T-helper 1 cell treated with Interleukin-12 subunit alpha and Interleukin-12 subunit beta and Interleukin-4 antibody, amounts not matched to agents 30 ng/mL and 1 ng/mL, for 36 hours (primary cell): ENCODE measurements around the gene LITAF. TPM values are rescaled to one million over a fixed set of nuclear protein-coding genes. Genes with fewer than 3 reads are reported as not detected.

ENCODE experiments used
- intact Hi-C: fragments of 100-400 bp; cut with micrococcal nuclease; formaldehyde crosslinking; loops from one replicate; pipeline ENCODE4 v1.15.1; 2024
- total RNA-seq: library from RNA; stranded (reverse); gene quantifications from 2 replicates; pipeline ENCODE4 v1.2.3, GENCODE V29; 2022

The LITAF gene
- total RNA-seq, 1 donor from 2014 or later = 126 TPM

DNA sequence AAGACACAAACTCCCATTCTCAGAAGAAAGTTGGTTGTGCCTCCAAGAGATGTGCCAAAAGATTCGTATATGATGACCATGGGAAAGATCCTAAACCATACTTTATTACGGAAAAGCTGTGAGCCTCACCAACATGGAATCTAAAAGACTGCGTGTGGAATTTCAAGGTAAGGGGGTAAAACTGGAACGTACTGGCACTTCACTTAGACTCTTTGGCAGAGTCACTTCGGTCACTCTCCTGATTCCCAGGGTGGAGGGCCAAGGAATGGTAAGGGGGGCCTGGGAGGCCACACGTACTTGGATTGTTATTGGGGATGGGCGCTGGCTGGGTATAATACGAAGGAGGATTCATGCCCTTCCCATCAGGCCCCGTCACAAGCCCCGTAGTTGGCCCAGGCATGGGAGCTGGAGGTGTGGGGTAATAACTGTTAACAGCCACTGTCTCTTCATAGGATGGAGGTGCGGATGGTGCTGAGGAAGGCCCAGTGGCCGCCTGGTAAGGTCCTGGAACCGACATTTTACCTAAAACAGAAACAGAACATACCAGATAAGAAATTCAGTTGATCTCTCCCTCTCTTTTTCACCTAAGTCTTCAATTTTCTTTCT is 30.4 kb downstream of the LITAF start:
- intact Hi-C loops = loop anchor here (2.0 kb wide), 1 partner anchor 16 kb away; no protein-coding TSS in a partner anchor

DNA sequence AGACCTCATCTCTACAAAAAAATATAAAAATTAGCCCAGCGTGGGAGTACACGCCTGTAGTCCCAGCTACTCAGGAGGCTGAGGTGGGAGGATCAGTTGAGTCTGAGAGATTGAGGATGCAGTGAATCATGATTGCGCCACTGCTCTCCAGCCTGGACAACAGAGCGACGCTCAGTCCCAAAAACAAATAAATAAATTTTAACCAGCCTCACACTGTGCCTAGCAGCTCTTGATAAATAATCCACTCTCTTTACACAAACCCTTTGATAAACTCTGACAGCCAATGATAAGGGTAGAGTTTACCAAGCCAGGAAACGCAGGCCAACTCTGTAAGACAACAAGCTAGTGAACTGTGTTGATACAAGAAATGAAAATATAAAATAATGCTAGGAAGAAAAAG is 32.7 kb downstream of the LITAF start:
- intact Hi-C loops = no loop called here

DNA sequence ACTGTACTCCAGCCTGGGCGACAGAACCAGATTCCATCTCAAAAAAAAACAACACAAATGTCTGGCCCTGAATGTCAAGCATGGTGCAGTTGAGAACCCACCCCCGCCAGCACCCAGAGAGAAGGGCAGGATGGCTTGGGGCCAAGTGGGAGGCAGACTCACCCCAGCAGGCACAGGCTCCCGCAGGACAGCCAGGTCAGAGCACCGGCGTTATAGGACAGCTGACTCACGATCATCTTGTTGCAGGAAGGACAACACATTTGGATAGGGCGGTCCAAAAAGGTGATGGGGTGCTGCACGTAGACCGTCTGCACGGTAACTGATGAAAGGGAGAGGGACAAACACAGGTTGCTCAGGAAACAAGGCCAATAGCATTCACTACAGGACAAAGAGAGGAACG is 33.3 kb downstream of the LITAF start:
- intact Hi-C loops = no loop called here

DNA sequence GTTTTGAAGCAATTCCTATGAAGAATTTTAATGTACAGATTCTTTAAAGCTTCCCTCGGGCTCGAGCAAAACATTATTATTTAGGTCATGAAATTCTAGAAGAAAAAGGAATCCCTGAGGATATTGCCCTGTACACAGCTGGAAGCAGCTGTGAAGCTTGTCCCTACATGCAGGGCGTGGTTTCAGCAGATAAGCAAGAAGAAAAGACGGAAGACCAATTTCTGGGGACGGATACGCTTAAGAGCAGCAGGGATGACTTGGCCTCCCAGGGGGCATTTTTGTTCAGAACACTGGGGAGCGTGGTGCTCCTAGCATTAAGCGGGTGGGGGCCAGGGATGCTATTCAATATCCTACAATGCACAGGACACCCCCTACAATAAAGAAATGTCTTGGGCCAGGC is 34.3 kb downstream of the LITAF start:
- intact Hi-C loops = no loop called here

GRCh38 chr16:11551842-11552241 is 34.9 kb downstream of the LITAF start:
- intact Hi-C loops = no loop called here

GRCh38 chr16:11550791-11551498 is 35.8 kb downstream of the LITAF start:
- intact Hi-C loops = no loop called here

DNA sequence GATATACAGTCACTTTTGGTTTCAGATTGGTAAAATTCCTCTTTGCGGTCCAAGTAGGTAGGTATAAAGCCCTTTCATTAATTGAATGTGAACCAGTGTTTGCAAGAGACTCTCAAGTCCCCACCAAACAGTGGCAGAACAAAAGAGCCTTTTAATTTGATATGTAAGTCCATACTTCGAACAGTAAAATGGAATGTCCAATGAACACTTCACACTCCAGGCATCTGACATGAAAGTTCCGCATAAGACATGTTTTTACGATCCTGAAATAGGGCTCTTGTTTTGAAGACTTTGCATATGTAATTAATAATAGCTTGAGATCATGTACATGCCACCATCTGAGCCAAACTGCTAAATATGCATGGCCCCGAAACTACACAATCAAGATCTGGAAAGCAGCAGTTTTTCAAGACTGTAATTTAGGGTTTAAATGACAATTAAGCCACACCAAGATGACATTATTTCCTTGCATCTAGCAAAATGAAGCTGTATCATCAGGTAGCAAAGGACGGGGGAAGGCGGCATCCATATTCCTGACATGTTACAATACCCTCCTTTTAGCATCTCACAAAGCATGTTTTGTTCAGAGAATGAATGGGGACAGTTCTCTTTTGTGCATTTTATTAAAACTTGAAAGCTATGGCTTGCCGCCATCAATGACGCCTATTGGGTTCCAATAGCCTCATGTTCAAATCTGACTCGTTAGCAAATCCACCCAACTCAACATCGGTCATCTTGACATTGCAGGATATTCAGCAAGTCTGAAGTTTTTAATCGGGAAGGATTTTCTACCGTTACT is 39.4 kb downstream of the LITAF start:
- intact Hi-C loops = no loop called here

DNA sequence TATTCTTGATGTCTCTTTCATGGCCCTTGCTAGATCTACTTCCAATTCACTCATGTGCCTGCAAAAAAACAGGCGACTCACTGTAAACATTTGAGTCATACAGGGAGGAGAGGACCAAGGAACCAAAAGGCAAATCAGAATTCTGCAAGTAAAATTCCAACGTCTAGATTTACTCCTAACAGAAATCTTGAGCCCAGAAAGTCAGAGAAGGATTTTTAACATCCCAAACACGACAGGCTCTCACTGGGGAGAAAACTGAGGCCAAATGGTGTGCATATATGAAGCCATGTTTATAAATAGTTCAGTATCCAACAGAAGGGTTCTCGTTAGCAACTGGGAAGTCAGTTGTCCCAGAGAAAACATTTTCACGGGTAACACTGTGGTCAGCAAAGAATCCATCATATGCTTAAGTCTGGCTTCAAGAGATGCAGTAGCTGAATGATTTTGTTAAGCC is 40.1 kb downstream of the LITAF start:
- intact Hi-C loops = no loop called here

GRCh38 chr16:11543661-11544393 is 42.9 kb downstream of the LITAF start:
- intact Hi-C loops = no loop called here

DNA sequence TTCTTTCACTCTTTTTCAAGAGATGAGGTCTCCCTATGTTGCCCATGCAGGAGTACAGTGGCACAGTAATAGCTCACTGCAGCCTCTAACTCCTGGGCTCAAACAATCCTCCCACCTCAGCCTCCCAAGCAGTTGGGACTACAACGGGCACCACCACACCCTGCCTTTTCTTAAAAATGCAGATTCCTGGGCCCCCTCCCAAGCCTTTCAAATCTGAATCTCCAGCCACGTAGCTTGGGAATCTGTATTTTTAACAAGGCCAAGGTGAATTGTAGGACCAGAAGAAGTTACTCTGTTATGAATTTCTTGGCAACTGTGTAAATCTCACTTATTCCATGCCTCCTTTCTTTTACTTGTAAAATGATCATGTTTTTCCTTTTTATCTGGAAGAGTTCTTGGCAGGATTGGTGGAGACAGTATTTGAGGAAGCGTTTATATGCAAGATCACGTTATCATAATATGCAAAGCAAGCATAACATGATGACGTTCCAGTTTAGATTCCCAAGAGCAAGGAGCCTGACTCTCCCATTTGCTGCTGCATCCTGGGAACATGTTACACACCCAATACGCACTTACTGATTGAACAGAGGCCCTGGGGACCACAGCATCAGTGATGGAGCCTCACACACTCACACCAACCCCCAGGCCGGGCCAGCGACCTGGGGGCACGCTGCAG is 44.5 kb downstream of the LITAF start:
- intact Hi-C loops = no loop called here

DNA sequence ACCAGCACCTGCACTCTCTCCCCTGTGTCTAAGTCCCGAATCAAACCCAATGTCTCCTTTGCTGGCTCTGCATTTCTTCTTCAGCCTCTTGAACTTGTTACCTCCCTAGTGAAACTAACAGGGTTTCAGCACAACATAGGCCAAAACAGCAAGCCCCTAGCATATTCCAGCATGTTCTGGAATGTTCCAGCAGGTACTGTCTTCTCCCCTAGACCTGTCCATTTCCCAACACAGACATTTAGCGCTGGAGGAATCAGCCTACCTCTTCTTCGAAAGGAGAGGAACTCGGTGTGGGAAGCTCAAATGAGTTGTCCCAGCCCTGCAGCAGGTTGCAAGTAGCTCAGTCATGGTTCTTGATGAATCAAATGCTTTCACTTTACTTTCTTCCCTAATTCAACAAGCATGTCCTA is 47.1 kb downstream of the LITAF start:
- intact Hi-C loops = no loop called here

- intact Hi-C loops = no loop called here
Measured at GRCh38 chr16:11538880-11539279, 47.8 kb downstream of the LITAF start.

DNA sequence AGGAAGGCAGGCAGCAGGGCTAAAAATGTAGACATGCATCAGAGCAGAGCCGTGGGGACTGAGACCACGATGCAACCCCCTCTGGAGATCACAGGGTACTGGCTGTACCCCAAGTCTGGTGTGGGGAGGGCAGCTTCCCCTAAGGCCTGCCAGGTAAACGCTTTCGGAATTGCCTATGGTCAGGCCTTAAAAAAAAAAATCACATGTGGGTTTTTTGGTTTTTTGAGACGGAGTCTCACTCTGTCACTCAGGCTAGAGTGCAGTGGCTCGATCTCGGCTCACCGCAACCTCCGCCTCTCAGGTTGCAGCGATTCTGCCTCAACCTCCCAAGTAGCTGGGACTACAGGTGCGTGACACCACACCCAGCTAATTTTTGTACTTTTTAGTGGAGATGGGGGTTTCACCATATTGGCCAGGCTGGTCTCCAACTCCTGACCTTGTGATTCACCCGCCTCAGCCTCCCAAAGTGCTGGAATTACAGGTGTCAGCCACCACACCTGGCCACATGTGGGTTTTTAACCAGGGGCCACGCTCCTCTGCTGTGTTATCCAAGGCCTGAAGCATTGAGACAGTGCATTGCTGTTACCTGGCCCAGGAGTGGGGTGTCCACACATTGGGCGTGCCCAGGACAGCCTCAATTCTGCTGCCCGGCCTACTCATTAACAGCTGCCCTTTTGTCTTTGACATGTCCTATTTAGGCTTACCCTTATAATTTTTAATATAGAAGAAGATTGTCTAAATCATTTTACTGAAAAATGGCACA is 50.4 kb downstream of the LITAF start:
- intact Hi-C loops = no loop called here

- intact Hi-C loops = no loop called here
Measured at GRCh38 chr16:11535494-11535893, 51.2 kb downstream of the LITAF start.

GRCh38 chr16:11534262-11534661 is 52.5 kb downstream of the LITAF start:
- intact Hi-C loops = no loop called here

DNA sequence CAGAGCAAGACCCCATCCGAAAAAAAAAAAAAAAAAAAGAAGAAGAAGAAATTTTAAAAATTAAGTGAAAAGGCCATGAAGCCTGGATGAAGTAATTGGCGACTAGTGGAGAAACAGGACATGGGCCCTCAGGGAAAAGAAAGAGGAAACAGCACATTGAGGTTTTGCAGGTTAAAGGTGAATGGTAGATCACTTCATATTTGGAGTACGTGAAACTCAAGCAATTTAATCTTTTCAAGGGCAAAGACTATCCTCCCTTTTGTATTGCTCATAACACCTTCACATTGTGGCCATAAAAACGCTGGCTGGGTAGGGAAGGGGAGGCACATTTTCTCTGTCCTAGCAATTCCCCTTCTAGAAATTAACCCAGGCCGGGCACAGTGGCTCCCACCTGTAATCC is 53.1 kb downstream of the LITAF start:
- intact Hi-C loops = no loop called here

DNA sequence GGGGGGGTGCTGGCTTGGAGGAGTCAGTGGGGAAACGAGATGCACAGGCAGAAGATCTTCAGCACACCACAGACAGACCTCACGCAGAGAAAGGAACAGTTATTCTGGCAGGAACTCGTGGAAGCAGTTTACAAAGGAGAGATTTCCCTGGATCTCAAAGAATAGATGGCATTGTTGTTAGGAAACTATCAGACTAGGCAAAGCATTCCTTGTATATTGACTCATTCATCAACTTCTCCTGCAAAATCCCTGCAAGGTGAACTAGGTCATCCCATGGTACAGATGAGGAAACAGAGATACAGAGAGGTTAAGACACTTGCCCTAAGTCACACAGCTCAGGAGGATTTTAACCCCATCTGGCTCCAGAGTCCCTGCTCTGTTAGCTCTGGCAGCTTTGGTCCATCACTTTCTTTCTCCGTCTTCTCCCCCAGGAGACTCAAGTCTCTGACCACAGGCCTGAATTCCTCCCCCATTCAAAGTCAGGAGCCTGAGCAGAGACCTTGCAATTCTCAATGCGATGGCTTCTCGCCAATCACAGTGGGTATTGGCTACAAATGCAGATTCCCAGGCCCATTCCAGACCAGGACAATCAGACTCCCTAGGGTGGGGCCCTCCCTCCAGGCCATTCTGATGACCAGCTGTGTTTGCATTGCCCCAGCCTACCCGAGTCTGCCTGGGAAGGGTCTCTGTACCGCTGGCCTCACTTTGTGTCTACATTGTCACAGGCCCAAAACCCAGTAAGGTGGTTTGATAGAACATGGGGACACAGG is 56.4 kb downstream of the LITAF start:
- intact Hi-C loops = no loop called here

- intact Hi-C loops = no loop called here
Measured at GRCh38 chr16:11529285-11529684, 57.4 kb downstream of the LITAF start.

DNA sequence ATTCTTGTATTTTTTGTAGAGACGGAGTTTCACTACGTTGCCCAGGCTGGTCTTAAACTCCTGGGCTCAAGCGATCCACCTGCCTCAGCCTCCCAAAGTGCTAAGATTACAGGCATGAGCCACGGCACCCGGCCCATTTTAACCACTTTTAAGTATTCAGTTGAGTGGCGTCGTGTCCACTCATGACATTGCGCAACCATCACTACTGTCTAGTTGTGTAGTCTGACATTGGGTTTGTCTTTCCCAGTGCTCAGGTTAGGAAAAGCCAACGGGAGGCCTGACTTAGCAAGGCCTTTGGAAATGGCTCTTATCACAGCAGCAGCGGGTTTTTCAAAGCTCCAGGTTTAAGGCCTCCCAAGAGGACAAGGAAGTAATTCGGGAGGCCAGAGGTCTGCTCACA is 58.7 kb downstream of the LITAF start:
- intact Hi-C loops = no loop called here
